ENCODE measurements around the gene ADAMTSL3. TPM values are rescaled to one million over a fixed set of nuclear protein-coding genes. Genes with fewer than 3 reads are reported as not detected.

ADAMTSL3 gene
- total RNA-seq, 1 experiment from 2014 or later: 0.05 TPM

GRCh38 chr15:83746231-83746630 lies 92.3 kb downstream of the ADAMTSL3 start:
- Histone ChIP-seq H3K4me2 (ENCODE audit: low read length) (no peak overlapping the region), H4K20me1 (ENCODE audit: insufficient read depth) (no peaks in the 10 kb centered on the region), H2AFZ (ENCODE audit: low read depth, low read length, poor library complexity, severe bottlenecking) (no peak overlapping the region), H3K9me3 (ENCODE audit: control insufficient read depth in 1 of 2, insufficient read depth in 1 of 2, low read depth in 1 of 2, low read length in 2 of 2) (no peaks in the 10 kb centered on the region), H3K4me3 (replicated peaks in 1 of 2; ENCODE audit: low read depth in 1 of 2, low read length in 2 of 2) (no peak overlapping the region), H3K9ac (ENCODE audit: low read length) (no peak overlapping the region), H3K79me2 (ENCODE audit: insufficient read depth, low read length) (no peaks in the 10 kb centered on the region), H3K27ac (ENCODE audit: low read depth, low read length) (no peak overlapping the region), H3K9me2 (ENCODE audit: insufficient read depth) (no peaks in the 10 kb centered on the region), H3K36me3 (ENCODE audit: control insufficient read depth in 1 of 2, insufficient read depth in 2 of 2, low read length in 2 of 2) (no peaks in the 10 kb centered on the region), H3K27me3 (ENCODE audit: insufficient read depth, low read length) (peaks cover 7% of the 10 kb centered on the region; the same call in 1 of the 2 replicates), H3K4me1 (ENCODE audit: control insufficient read depth in 1 of 2, insufficient read depth in 2 of 2, low read length in 2 of 2) (no peaks in the 10 kb centered on the region)
- DNase-seq (ENCODE audit: low read depth, low spot score): no peak
- ChIA-PET CTCF (interaction anchor here (0.8 to 2.4 kb wide), 3 partner anchors 181 to 289 kb away, joined by 3 to 6 read pairs (median 3); no protein-coding TSS in a partner anchor), POLR2A (no interaction called here), RAD21 (ENCODE audit: low non-redundant PET in 1 of 2, low total read pairs in 2 of 2, uncharacterized antibody in 2 of 2, unreplicated experiment in 2 of 2) (no interaction called here)
- no peak for TF ChIP-seq TCF7L2 (IDR thresholded peaks at IDR 0.05; ENCODE audit: borderline replicate concordance, extremely low read depth, insufficient read depth, insufficient read length)
- TF ChIP-seq ZNF274 (IDR thresholded peaks at IDR 0.05; ENCODE audit: low read depth, low read length): no peak
- TF ChIP-seq SIN3A (IDR thresholded peaks at IDR 0.05; ENCODE audit: low read depth): no peak
- TF ChIP-seq EZH2phosphoT487 (IDR thresholded peaks at IDR 0.05; ENCODE audit: borderline replicate concordance): no peak
- TF ChIP-seq SRF (IDR thresholded peaks at IDR 0.05; ENCODE audit: low read depth): no peak
- TF ChIP-seq ELF1 (IDR thresholded peaks at IDR 0.05; ENCODE audit: borderline replicate concordance, low read depth): no peak
- TF ChIP-seq ZBTB33 (IDR thresholded peaks at IDR 0.05; ENCODE audit: extremely low read depth, insufficient replicate concordance, low read length): no peak
- TF ChIP-seq RAD21 (IDR thresholded peaks at IDR 0.05; ENCODE audit: low read depth): no peak
- TF ChIP-seq YY1 (IDR thresholded peaks at IDR 0.05; ENCODE audit: extremely low read depth, insufficient replicate concordance, low read depth, low read length): no peak
- no peak for TF ChIP-seq CTCF (IDR thresholded peaks at IDR 0.05 in 2 of 3, conservative IDR thresholded peaks at IDR 0.05 in 1 of 3; ENCODE audit: borderline replicate concordance in 1 of 3, insufficient read depth in 1 of 3, low read depth in 2 of 3, low read length in 2 of 3)
- no peak for TF ChIP-seq EZH2 (IDR thresholded peaks at IDR 0.05)
- no peak for TF ChIP-seq SP1 (IDR thresholded peaks at IDR 0.05; ENCODE audit: low read depth)
- TF ChIP-seq JUND (IDR thresholded peaks at IDR 0.05): no peak
- no peak for TF ChIP-seq ATF3 (IDR thresholded peaks at IDR 0.05)
- no peak for TF ChIP-seq ZFX (IDR thresholded peaks at IDR 0.05)
- TF ChIP-seq EGR1 (IDR thresholded peaks at IDR 0.05; ENCODE audit: low read depth): no peak
- intact Hi-C loops (cut with micrococcal nuclease): no loop called here
- no TSS peak for BruUV-seq (replicated peaks)
- ATAC-seq: no peak

Measured in HCT116 (cell line).